ENCODE measurements around the gene AUTS2.

Gene AUTS2

DNA sequence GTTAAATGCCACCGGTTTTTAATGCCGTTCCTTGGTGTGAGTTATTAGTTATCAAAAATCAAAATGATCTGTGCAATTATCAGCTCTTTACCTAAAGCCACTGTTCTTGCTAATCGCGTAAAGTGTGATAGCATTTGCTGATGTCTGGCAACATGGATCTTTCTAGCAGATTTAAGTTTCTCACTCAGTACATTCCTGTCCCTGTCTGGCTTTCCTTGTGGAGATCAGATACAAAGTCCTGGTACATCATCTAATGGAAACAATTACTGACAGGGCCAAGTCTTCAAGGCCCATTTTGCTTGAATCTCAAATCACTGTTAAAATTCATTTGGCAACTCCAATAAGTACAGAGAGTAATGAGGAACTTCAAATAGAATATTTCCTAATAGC lies 755.7 kb downstream of the AUTS2 start:
- TF ChIP-seq CTCF (conservative IDR thresholded peaks at IDR 0.05; ENCODE audit: low read length) (no peak), EZH2phosphoT487 (IDR thresholded peaks at IDR 0.05; ENCODE audit: borderline replicate concordance) (no peak)
- peak overlapping the region; percentile 33 for H3K4me2 ChIP-seq (ENCODE audit: low read depth, low read length, poor library complexity, severe bottlenecking)
- H3K79me2 ChIP-seq (ENCODE audit: insufficient read depth, low read length) = no peaks in the 10 kb centered on the region
- H3K27me3 ChIP-seq (ENCODE audit: insufficient read depth, low read length, poor library complexity, severe bottlenecking) = no peaks in the 10 kb centered on the region
- H3K4me3 ChIP-seq (ENCODE audit: low read length, poor library complexity, severe bottlenecking) = no peak overlapping the region
- H3K9ac ChIP-seq (ENCODE audit: low read depth, low read length, poor library complexity, severe bottlenecking) = no peak overlapping the region
- no peaks in the 10 kb centered on the region for H3F3A ChIP-seq (ENCODE audit: low read depth)
- H3K4me1 ChIP-seq (ENCODE audit: insufficient read depth, low read length, poor library complexity, severe bottlenecking) = peaks cover 22% of the 10 kb centered on the region
- no peak overlapping the region for H2AFZ ChIP-seq (ENCODE audit: low read length)
- no peaks in the 10 kb centered on the region for H3K9me2 ChIP-seq (replicated peaks; ENCODE audit: low read depth, low read length)
- no peaks in the 10 kb centered on the region for H3K36me3 ChIP-seq (ENCODE audit: insufficient read depth, low read length)
- H3K9me3 ChIP-seq (ENCODE audit: insufficient read depth, low read depth, low read length) = no peaks in the 10 kb centered on the region
- no peaks in the 10 kb centered on the region for H4K20me1 ChIP-seq (ENCODE audit: insufficient read depth, low read length, poor library complexity, severe bottlenecking)

DNA sequence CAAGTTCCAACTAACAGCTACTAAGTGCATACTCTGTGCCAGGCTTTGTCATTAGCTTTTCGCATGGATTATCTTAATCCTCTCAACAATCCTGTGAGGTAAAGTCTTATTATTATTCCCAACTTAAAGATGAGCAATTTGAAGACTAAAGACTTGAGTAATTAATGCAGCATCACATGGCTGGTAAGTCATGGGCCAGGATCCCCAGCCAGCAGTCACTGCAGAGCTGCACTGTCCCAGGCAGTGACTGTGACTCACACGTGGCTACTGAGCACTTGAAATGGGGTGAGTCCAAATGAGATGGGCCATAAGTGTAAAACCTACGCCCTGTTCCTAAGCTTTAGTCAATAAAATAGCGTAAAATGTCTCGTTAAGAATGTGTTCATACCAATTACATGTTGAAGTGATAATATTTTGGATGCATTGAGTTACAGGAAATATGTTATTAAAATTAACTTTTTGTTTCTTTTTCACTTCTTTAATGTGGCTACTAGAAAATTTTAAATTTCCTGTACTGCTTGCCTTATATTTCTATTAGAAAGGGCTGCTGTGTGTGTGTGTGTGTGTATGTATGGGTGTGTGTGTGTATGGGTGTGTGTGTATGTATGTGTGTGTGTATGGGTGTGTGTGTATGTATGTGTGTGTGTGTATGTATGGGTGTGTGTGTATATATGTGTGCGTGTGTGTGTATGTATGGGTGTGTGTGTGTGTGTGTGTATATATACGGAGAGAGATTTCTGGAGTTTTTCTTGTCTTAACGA lies 756.3 kb downstream of the AUTS2 start:
- Histone ChIP-seq H4K20me1 (ENCODE audit: insufficient read depth, low read length, poor library complexity, severe bottlenecking) (no peaks in the 10 kb centered on the region), H3K9me3 (ENCODE audit: insufficient read depth, low read depth, low read length) (no peaks in the 10 kb centered on the region), H3K9ac (ENCODE audit: low read depth, low read length, poor library complexity, severe bottlenecking) (no peak overlapping the region), H3K79me2 (ENCODE audit: insufficient read depth, low read length) (no peaks in the 10 kb centered on the region), H3F3A (ENCODE audit: low read depth) (no peaks in the 10 kb centered on the region), H3K9me2 (replicated peaks; ENCODE audit: low read depth, low read length) (no peaks in the 10 kb centered on the region), H3K27me3 (ENCODE audit: insufficient read depth, low read length, poor library complexity, severe bottlenecking) (no peaks in the 10 kb centered on the region), H3K36me3 (ENCODE audit: insufficient read depth, low read length) (no peaks in the 10 kb centered on the region), H3K4me2 (ENCODE audit: low read depth, low read length, poor library complexity, severe bottlenecking) (peak overlapping the region; percentile 33), H3K4me1 (ENCODE audit: insufficient read depth, low read length, poor library complexity, severe bottlenecking) (peaks cover 22% of the 10 kb centered on the region), H3K4me3 (ENCODE audit: low read length, poor library complexity, severe bottlenecking) (peak overlapping the region; percentile 1), H2AFZ (ENCODE audit: low read length) (no peak overlapping the region)
- TF ChIP-seq EZH2phosphoT487 (IDR thresholded peaks at IDR 0.05; ENCODE audit: borderline replicate concordance) (no peak), CTCF (conservative IDR thresholded peaks at IDR 0.05; ENCODE audit: low read length) (no peak)

GRCh38 chr7:70355198-70356020 lies 757.1 kb downstream of the AUTS2 start:
- H3K9me2 ChIP-seq (replicated peaks; ENCODE audit: low read depth, low read length) = no peaks in the 10 kb centered on the region
- H3K27me3 ChIP-seq (ENCODE audit: insufficient read depth, low read length, poor library complexity, severe bottlenecking) = no peaks in the 10 kb centered on the region
- no peaks in the 10 kb centered on the region for H4K20me1 ChIP-seq (ENCODE audit: insufficient read depth, low read length, poor library complexity, severe bottlenecking)
- no peaks in the 10 kb centered on the region for H3K79me2 ChIP-seq (ENCODE audit: insufficient read depth, low read length)
- H3K4me2 ChIP-seq (ENCODE audit: low read depth, low read length, poor library complexity, severe bottlenecking) = peak overlapping the region; percentile 33
- H2AFZ ChIP-seq (ENCODE audit: low read length) = no peak overlapping the region
- TF ChIP-seq EZH2phosphoT487 (IDR thresholded peaks at IDR 0.05; ENCODE audit: borderline replicate concordance) = no peak
- no peak for TF ChIP-seq CTCF (conservative IDR thresholded peaks at IDR 0.05; ENCODE audit: low read length)
- no peaks in the 10 kb centered on the region for H3K9me3 ChIP-seq (ENCODE audit: insufficient read depth, low read depth, low read length)
- H3K36me3 ChIP-seq (ENCODE audit: insufficient read depth, low read length) = no peaks in the 10 kb centered on the region
- no peaks in the 10 kb centered on the region for H3F3A ChIP-seq (ENCODE audit: low read depth)
- peaks cover 22% of the 10 kb centered on the region for H3K4me1 ChIP-seq (ENCODE audit: insufficient read depth, low read length, poor library complexity, severe bottlenecking)
- no peak overlapping the region for H3K9ac ChIP-seq (ENCODE audit: low read depth, low read length, poor library complexity, severe bottlenecking)
- peak overlapping the region; percentile 1 for H3K4me3 ChIP-seq (ENCODE audit: low read length, poor library complexity, severe bottlenecking)
